GM18526 (cell line): ENCODE measurements around the gene DLGAP1.

Experiments
- POLR2A ChIP-seq: IDR thresholded peaks from 3 replicates; pipeline ENCODE4 v1.6.1; 2011; ENCODE audit not compliant: insufficient read length; ENCODE audit errors: extremely low read depth

Gene DLGAP1

GRCh38 chr18:4237664-4238041 is 217.5 kb downstream of the DLGAP1 start:
- no peak for TF ChIP-seq POLR2A

- no peak for TF ChIP-seq POLR2A
These were observed 218.0 kb downstream of the DLGAP1 start for GRCh38 chr18:4236940-4237663.

- TF ChIP-seq POLR2A: no peak
These were observed 221.6 kb downstream of the DLGAP1 start for GRCh38 chr18:4233468-4233867.

- no peak for TF ChIP-seq POLR2A
These were observed 222.5 kb downstream of the DLGAP1 start for GRCh38 chr18:4232656-4233055.

- no peak for TF ChIP-seq POLR2A
These were observed 223.8 kb downstream of the DLGAP1 start for GRCh38 chr18:4231260-4231659.

GRCh38 chr18:4230450-4231168 is 224.5 kb downstream of the DLGAP1 start:
- no peak for TF ChIP-seq POLR2A

GRCh38 chr18:4224031-4224704 is 230.9 kb downstream of the DLGAP1 start:
- TF ChIP-seq POLR2A: no peak

- TF ChIP-seq POLR2A: no peak
These were observed 243.8 kb downstream of the DLGAP1 start for GRCh38 chr18:4211111-4211837.

GRCh38 chr18:4208366-4208765 is 246.7 kb downstream of the DLGAP1 start:
- no peak for TF ChIP-seq POLR2A

GRCh38 chr18:4207383-4207985 is 247.6 kb downstream of the DLGAP1 start:
- no peak for TF ChIP-seq POLR2A

- no peak for TF ChIP-seq POLR2A
These were observed 250.7 kb downstream of the DLGAP1 start for GRCh38 chr18:4204438-4204720.

- TF ChIP-seq POLR2A: no peak
These were observed 251.3 kb downstream of the DLGAP1 start for GRCh38 chr18:4203568-4204437.

- TF ChIP-seq POLR2A: no peak
These were observed 254.7 kb downstream of the DLGAP1 start for GRCh38 chr18:4200399-4200798.

- no peak for TF ChIP-seq POLR2A
These were observed 256.2 kb downstream of the DLGAP1 start for GRCh38 chr18:4198956-4199355.
